A549 (cell line): ENCODE measurements around the gene UBN2. TPM values are rescaled to one million over a fixed set of nuclear protein-coding genes. Genes with fewer than 3 reads are reported as not detected.

Experiments used
- ATAC-seq, 2 experiments: fragments of 200-7000 bp in 1 of 2; fragments of >200 bp in 1 of 2; cut with Nextera tagmentation in 1 of 2; cut with Tn5 transposase in 1 of 2; 3 replicates each; pipeline versions ENCODE4 v1.8.0 to v1.9.1; 2018 to 2020; ENCODE audit warnings: mild to moderate bottlenecking in 1 of 2, moderate library complexity in 1 of 2
- CTCF ChIA-PET: fragments of 300-600 bp; sonication (Branson Sonifier 250); formaldehyde crosslinking; extraction: SDS; loops from one replicate; lab custom pipeline; 2021; ENCODE audit warnings: antibody characterized with exemption, inconsistent platforms; lab: Yijun Ruan, JAX
- POLR2A ChIA-PET: fragments of 350-600 bp; formaldehyde crosslinking; extraction: SDS; loops from one replicate; lab custom pipeline; 2021; ENCODE audit warnings: antibody characterized with exemption, inconsistent platforms; lab: Yijun Ruan, JAX
- DNase-seq, 2 experiments: peaks; one replicate each; pipeline versions ENCODE4 v3.0.0 to v3.0.0-alpha.2; 2011 to 2016; ENCODE audit warnings: low read depth in 1 of 2, low spot score in 1 of 2
- FAIRE-seq: peaks from 2 replicates; lab custom pipeline; 2011; peaks lifted over from hg19 to GRCh38; lab: Jason Lieb, UNC
- H3K27ac ChIP-seq, 2 experiments: fragments of >200 bp; sonication (Bioruptor Twin); formaldehyde crosslinking; 3 replicates each; pipeline ENCODE4 v1.5.1; 2016 to 2017
- H3K4me1 ChIP-seq: fragments of >200 bp; sonication (Bioruptor Twin); formaldehyde crosslinking; 3 replicates; pipeline ENCODE4 v1.6.1; 2016
- H3K4me2 ChIP-seq: fragments of >200 bp; sonication (Bioruptor Twin); formaldehyde crosslinking; 3 replicates; pipeline ENCODE4 v1.6.1; 2016
- H3K4me3 ChIP-seq: fragments of >200 bp; sonication (Bioruptor Twin); formaldehyde crosslinking; 3 replicates; pipeline ENCODE4 v1.5.1; 2016
- H3K9me3 ChIP-seq: fragments of >200 bp; sonication (Bioruptor Twin); formaldehyde crosslinking; 3 replicates; pipeline ENCODE4 v1.6.1; 2016
- BHLHE40 ChIP-seq: IDR thresholded peaks from 2 replicates; pipeline ENCODE4 v1.6.1; 2012; ENCODE audit warnings: low read depth, low read length, inconsistent platforms
- CBX2 ChIP-seq: fragments of 200-600 bp; sonication (generic); IDR thresholded peaks from 2 replicates; pipeline ENCODE4 v1.6.1; 2016; ENCODE audit warnings: low read depth, mild to moderate bottlenecking, borderline replicate concordance
- CHD2 ChIP-seq: fragments of 150-350 bp; IDR thresholded peaks from 2 replicates; pipeline ENCODE4 v1.6.1; 2014; ENCODE audit warnings: low read length; ENCODE audit not compliant: partially characterized antibody
- EHMT2 ChIP-seq: fragments of 200-600 bp; sonication (generic); IDR thresholded peaks from 2 replicates; pipeline ENCODE4 v1.6.1; 2016; ENCODE audit warnings: antibody characterized with exemption, low read depth, mild to moderate bottlenecking, moderate library complexity
- EP300 ChIP-seq, 2 experiments: fragments of >200 bp; sonication (Bioruptor Twin); formaldehyde crosslinking; IDR thresholded peaks; 2 replicates in 1 of 2; 3 replicates in 1 of 2; pipeline ENCODE4 v1.6.1; 2016 to 2017
- ESRRA ChIP-seq: fragments of 150-350 bp; IDR thresholded peaks from 2 replicates; pipeline ENCODE4 v1.6.1; 2014; ENCODE audit warnings: mild to moderate bottlenecking, low read length, borderline replicate concordance
- FOSL2 ChIP-seq, 2 experiments: fragments of 450-650 bp in 1 of 2; fragments of >200 bp in 1 of 2; sonication (Bioruptor Twin) in 1 of 2; formaldehyde crosslinking; IDR thresholded peaks; 2 replicates each; pipeline versions ENCODE4 v1.5.0 to v1.6.1; 2016 to 2020; ENCODE audit warnings: mild to moderate bottlenecking in 1 of 2, moderate library complexity in 1 of 2
- HDAC2 ChIP-seq: fragments of 200-600 bp; sonication (generic); IDR thresholded peaks from 2 replicates; pipeline ENCODE4 v1.6.1; 2016
- HOXA7 ChIP-seq: fragments of 250-450 bp; sonication (Bioruptor Pico); IDR thresholded peaks from 2 replicates; pipeline ENCODE4 v1.5.0; 2020; ENCODE audit warnings: mild to moderate bottlenecking, moderate library complexity
- JUN ChIP-seq, 2 experiments: fragments of >200 bp; sonication (Bioruptor Twin); formaldehyde crosslinking; IDR thresholded peaks; 2 replicates in 1 of 2; 3 replicates in 1 of 2; pipeline ENCODE4 v1.6.1; 2016 to 2017
- JUNB ChIP-seq: fragments of >200 bp; sonication (Bioruptor Twin); formaldehyde crosslinking; IDR thresholded peaks from 2 replicates; pipeline ENCODE4 v1.6.1; 2016
- KDM5A ChIP-seq: fragments of 200-600 bp; sonication (generic); IDR thresholded peaks from 2 replicates; pipeline ENCODE4 v1.6.1; 2016; ENCODE audit warnings: antibody characterized with exemption, mild to moderate bottlenecking
- MAZ ChIP-seq: fragments of 150-350 bp; IDR thresholded peaks from 2 replicates; pipeline ENCODE4 v1.6.1; 2014; ENCODE audit warnings: antibody characterized with exemption, low read depth, low read length, borderline replicate concordance
- MYC ChIP-seq: IDR thresholded peaks from 2 replicates; pipeline ENCODE4 v1.6.1; 2012; ENCODE audit warnings: mild to moderate bottlenecking, inconsistent platforms, low read length, improper control_type of control experiment, borderline replicate concordance
- PHF8 ChIP-seq: fragments of 200-600 bp; sonication (generic); IDR thresholded peaks from 2 replicates; pipeline ENCODE4 v1.6.1; 2016; ENCODE audit warnings: low read depth, mild to moderate bottlenecking, antibody characterized with exemption, moderate library complexity, borderline replicate concordance
- POLR2A ChIP-seq: IDR thresholded peaks from 2 replicates; pipeline ENCODE4 v1.6.1; 2012; ENCODE audit warnings: mild to moderate bottlenecking, low read length
- RAD21 ChIP-seq, 2 experiments: fragments of >200 bp in 1 of 2; sonication (Bioruptor Twin) in 1 of 2; formaldehyde crosslinking in 1 of 2; IDR thresholded peaks in 1 of 2; conservative IDR thresholded peaks in 1 of 2; 2 replicates in 1 of 2; 3 replicates in 1 of 2; pipeline ENCODE4 v1.6.1; 2012 to 2018; ENCODE audit warnings: inconsistent platforms in 1 of 2
- RCOR1 ChIP-seq: fragments of 150-350 bp; IDR thresholded peaks from 2 replicates; pipeline ENCODE4 v1.6.1; 2014; ENCODE audit warnings: antibody characterized with exemption, low read length, low read depth
- RFX5 ChIP-seq: fragments of 450-650 bp; IDR thresholded peaks from 2 replicates; pipeline ENCODE4 v1.7.1; 2014; ENCODE audit warnings: antibody characterized with exemption, mild to moderate bottlenecking, moderate library complexity
- SREBF2 ChIP-seq: fragments of 450-650 bp; IDR thresholded peaks from 2 replicates; pipeline ENCODE4 v1.6.1; 2014; ENCODE audit warnings: mild to moderate bottlenecking, moderate library complexity
- TP53 ChIP-seq: fragments of 250-450 bp; sonication (Bioruptor Pico); IDR thresholded peaks from 2 replicates; pipeline ENCODE4 v1.5.0; 2021; ENCODE audit warnings: mild to moderate bottlenecking, moderate library complexity
- ZC3H11A ChIP-seq: fragments of 450-650 bp; IDR thresholded peaks from 2 replicates; pipeline ENCODE4 v1.6.1; 2014; ENCODE audit warnings: antibody characterized with exemption, mild to moderate bottlenecking
- ZSCAN20 ChIP-seq: fragments of 250-450 bp; sonication (Bioruptor Pico); IDR thresholded peaks from 2 replicates; pipeline ENCODE4 v1.8.0; 2022; ENCODE audit warnings: mild to moderate bottlenecking, moderate library complexity
- WGBS: methylation state at CpG from one replicate; pipeline ENCODE4 v1.1.6; 2017; ENCODE audit errors: missing lambda C conversion rate; 5-methylcytosine and 5-hydroxymethylcytosine counted together
- polyA plus RNA-seq, 4 experiments: library from polyadenylated mRNA; depleted of rRNA in 3 of 4; stranded (reverse); fragments of >200 nt; fragmentation: RNase III in 1 of 4; extraction: RNeasy Plus Mini Kit Qiagen cat#74134 plus additional on column Dnase treatment in 1 of 4; gene quantifications; 2 replicates in 3 of 4; 3 replicates in 1 of 4; pipeline ENCODE4 v1.2.3, GENCODE V29; 2011 to 2017
- TF ChIP-seq, protein P1 (sequence below): fragments of 250-450 bp; sonication (Bioruptor Pico); IDR thresholded peaks from 2 replicates; pipeline ENCODE4 v1.5.0; 2021; ENCODE audit warnings: mild to moderate bottlenecking, moderate library complexity, borderline replicate concordance
- TF ChIP-seq, protein P2 (sequence below): fragments of 200-600 bp; sonication (generic); IDR thresholded peaks from 2 replicates; pipeline ENCODE4 v1.6.1; 2016; ENCODE audit warnings: antibody characterized with exemption, mild to moderate bottlenecking, moderate library complexity
- TF ChIP-seq, protein P3 (sequence below): IDR thresholded peaks from 2 replicates; pipeline ENCODE4 v1.6.1; 2012
- TF ChIP-seq, protein P4 (sequence below): fragments of >200 bp; sonication (Bioruptor Twin); formaldehyde crosslinking; IDR thresholded peaks from 3 replicates; pipeline ENCODE4 v1.6.1; 2016

The UBN2 gene
- polyA plus RNA-seq, 2 of the 4 experiments (the other 2 are of a cell fraction), result 2.1 to 5.7 TPM

DNA sequence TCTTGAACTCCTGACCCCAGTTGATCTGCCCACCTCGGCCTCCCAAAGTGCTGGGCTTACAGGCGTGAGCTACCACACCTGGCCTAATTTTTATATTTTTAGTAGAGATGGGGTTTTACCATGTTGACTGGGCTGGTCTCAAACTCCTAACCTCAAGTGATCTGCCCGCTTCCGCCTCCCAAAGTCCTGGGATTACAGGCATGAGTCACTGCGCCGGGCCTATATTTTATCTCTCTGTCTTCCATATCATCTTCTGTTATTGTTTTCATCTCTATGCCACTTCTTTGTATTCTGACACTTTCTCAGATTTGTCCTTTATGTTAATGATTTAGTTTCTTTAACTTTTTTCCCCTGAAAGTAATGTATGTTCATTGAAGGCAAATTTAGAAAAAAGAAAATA lies 55.1 kb downstream of the UBN2 start:
- no peak overlapping the region for H3K4me2 ChIP-seq
- WGBS, result 92% methylated on average over 6 of the region's 6 CpGs
- POLR2A ChIA-PET, result no interaction called here
- FAIRE-seq (no peak), DNase-seq (no peak)
- H3K9me3 ChIP-seq, result no peaks in the 10 kb centered on the region
- CTCF ChIA-PET, result interaction anchor here (0.6 kb wide), 1 partner anchor 693 kb away, joined by 3 read pairs; no protein-coding TSS in a partner anchor
- no peak for TF ChIP-seq PHF8
- no peak for TF ChIP-seq RCOR1
- no peak for TF ChIP-seq HDAC2
- no peak for TF ChIP-seq RAD21 (conservative IDR thresholded peaks at IDR 0.05 in 1 of 2, IDR thresholded peaks at IDR 0.05 in 1 of 2)
- TF ChIP-seq CBX2, result no peak
- TF ChIP-seq ESRRA, result no peak
- TF ChIP-seq, all 56 proteins: peak for 0
- no peak overlapping the region for H3K27ac ChIP-seq
- H3K4me1 ChIP-seq, result no peaks in the 10 kb centered on the region
- no peak overlapping the region for H3K4me3 ChIP-seq
- ATAC-seq, result no peak

DNA sequence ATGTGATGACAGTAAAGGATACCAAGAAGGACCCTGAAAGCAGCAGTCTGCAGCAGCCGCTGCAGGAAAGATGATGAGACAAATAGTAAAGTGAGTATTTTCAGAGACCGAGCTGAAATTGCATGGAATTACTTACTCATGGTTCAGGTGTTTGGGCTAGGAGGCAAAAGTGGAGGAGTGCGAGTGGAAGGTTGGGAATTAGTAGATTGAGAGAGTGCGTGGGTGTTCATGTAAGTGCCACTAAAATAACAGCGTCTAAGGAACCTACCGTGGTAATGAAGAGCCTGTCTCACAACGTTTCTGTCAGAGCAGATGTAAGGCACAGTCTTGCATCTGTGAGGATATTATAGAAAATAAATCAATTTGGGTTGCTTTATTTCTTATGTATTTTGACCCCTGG lies 61.8 kb downstream of the UBN2 start:
- Histone ChIP-seq H3K27ac (no peak overlapping the region), H3K4me1 (no peaks in the 10 kb centered on the region), H3K9me3 (no peaks in the 10 kb centered on the region), H3K4me2 (no peak overlapping the region), H3K4me3 (no peak overlapping the region)
- DNase-seq, result no peak
- no peak for TF ChIP-seq SREBF2
- TF ChIP-seq, protein P1, sequence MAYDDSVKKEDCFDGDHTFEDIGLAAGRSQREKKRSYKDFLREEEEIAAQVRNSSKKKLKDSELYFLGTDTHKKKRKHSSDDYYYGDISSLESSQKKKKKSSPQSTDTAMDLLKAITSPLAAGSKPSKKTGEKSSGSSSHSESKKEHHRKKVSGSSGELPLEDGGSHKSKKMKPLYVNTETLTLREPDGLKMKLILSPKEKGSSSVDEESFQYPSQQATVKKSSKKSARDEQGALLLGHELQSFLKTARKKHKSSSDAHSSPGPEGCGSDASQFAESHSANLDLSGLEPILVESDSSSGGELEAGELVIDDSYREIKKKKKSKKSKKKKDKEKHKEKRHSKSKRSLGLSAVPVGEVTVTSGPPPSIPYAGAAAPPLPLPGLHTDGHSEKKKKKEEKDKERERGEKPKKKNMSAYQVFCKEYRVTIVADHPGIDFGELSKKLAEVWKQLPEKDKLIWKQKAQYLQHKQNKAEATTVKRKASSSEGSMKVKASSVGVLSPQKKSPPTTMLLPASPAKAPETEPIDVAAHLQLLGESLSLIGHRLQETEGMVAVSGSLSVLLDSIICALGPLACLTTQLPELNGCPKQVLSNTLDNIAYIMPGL (CRISPR knock-in tag), result no peak
- TF ChIP-seq, protein P2, sequence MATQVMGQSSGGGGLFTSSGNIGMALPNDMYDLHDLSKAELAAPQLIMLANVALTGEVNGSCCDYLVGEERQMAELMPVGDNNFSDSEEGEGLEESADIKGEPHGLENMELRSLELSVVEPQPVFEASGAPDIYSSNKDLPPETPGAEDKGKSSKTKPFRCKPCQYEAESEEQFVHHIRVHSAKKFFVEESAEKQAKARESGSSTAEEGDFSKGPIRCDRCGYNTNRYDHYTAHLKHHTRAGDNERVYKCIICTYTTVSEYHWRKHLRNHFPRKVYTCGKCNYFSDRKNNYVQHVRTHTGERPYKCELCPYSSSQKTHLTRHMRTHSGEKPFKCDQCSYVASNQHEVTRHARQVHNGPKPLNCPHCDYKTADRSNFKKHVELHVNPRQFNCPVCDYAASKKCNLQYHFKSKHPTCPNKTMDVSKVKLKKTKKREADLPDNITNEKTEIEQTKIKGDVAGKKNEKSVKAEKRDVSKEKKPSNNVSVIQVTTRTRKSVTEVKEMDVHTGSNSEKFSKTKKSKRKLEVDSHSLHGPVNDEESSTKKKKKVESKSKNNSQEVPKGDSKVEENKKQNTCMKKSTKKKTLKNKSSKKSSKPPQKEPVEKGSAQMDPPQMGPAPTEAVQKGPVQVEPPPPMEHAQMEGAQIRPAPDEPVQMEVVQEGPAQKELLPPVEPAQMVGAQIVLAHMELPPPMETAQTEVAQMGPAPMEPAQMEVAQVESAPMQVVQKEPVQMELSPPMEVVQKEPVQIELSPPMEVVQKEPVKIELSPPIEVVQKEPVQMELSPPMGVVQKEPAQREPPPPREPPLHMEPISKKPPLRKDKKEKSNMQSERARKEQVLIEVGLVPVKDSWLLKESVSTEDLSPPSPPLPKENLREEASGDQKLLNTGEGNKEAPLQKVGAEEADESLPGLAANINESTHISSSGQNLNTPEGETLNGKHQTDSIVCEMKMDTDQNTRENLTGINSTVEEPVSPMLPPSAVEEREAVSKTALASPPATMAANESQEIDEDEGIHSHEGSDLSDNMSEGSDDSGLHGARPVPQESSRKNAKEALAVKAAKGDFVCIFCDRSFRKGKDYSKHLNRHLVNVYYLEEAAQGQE, result no peak
- TF ChIP-seq, protein P3, sequence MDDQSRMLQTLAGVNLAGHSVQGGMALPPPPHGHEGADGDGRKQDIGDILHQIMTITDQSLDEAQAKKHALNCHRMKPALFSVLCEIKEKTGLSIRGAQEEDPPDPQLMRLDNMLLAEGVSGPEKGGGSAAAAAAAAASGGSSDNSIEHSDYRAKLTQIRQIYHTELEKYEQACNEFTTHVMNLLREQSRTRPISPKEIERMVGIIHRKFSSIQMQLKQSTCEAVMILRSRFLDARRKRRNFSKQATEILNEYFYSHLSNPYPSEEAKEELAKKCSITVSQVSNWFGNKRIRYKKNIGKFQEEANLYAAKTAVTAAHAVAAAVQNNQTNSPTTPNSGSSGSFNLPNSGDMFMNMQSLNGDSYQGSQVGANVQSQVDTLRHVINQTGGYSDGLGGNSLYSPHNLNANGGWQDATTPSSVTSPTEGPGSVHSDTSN, result no peak
- TF ChIP-seq, protein P4, sequence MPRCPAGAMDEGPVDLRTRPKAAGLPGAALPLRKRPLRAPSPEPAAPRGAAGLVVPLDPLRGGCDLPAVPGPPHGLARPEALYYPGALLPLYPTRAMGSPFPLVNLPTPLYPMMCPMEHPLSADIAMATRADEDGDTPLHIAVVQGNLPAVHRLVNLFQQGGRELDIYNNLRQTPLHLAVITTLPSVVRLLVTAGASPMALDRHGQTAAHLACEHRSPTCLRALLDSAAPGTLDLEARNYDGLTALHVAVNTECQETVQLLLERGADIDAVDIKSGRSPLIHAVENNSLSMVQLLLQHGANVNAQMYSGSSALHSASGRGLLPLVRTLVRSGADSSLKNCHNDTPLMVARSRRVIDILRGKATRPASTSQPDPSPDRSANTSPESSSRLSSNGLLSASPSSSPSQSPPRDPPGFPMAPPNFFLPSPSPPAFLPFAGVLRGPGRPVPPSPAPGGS, result no peak
- no peak for TF ChIP-seq JUN (IDR thresholded peaks at IDR 0.05)
- no peak for TF ChIP-seq TP53
- no peak for TF ChIP-seq FOSL2 (IDR thresholded peaks at IDR 0.05)
- no peak for TF ChIP-seq FOSL2 (CRISPR knock-in tag; IDR thresholded peaks at IDR 0.05)
- 91% methylated on average over 7 of the region's 7 CpGs for WGBS
- FAIRE-seq, result no peak
- ChIA-PET CTCF (interaction anchor here (1.4 kb wide), 1 partner anchor 13 kb away, joined by 4 read pairs; no protein-coding TSS in a partner anchor), POLR2A (no interaction called here)
- ATAC-seq, result no peak

DNA sequence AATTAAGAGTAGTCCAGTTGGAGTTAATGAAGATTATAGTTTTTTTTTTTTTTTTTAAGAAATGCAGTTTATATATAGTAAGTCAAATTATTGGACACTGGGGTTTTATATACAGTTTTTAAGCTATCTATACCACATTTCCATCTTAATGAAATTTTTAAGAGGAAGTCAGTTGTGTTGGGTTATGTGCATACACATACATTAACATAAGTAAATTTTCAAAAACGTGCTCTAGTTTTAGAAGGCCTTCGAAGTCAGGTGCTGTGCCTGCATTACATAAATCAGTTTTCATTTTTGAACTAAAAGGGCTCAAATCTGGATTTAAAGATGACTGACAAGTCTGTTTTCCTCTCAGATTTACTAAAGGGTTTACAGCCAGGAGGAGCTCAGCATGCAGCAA lies 62.5 kb downstream of the UBN2 start:
- 83% methylated on average over 2 of the region's 2 CpGs for WGBS
- no peak for TF ChIP-seq EHMT2
- no peak for TF ChIP-seq POLR2A
- no peak for TF ChIP-seq BHLHE40
- TF ChIP-seq MYC, result no peak
- TF ChIP-seq EP300 (IDR thresholded peaks at IDR 0.05), result no peak
- TF ChIP-seq ZC3H11A, result no peak
- no peak for TF ChIP-seq CHD2
- no peak for TF ChIP-seq RFX5
- no peak for TF ChIP-seq JUNB
- no peak for TF ChIP-seq MAZ
- TF ChIP-seq FOSL2 (IDR thresholded peaks at IDR 0.05), result no peak
- TF ChIP-seq FOSL2 (CRISPR knock-in tag; IDR thresholded peaks at IDR 0.05), result no peak
- TF ChIP-seq ZSCAN20, result no peak
- TF ChIP-seq JUN (IDR thresholded peaks at IDR 0.05), result no peak
- no peak for TF ChIP-seq KDM5A
- no peak for TF ChIP-seq HOXA7 (CRISPR knock-in tag)
- Histone ChIP-seq H3K9me3 (no peaks in the 10 kb centered on the region), H3K27ac (no peak overlapping the region), H3K4me3 (no peak overlapping the region), H3K4me2 (no peak overlapping the region), H3K4me1 (peaks cover 6% of the 10 kb centered on the region; the same call in 2 of the 3 replicates)
- DNase-seq (no peak), ATAC-seq (no peak), FAIRE-seq (no peak)
- ChIA-PET POLR2A (no interaction called here), CTCF (interaction anchor here (0.6 to 1.5 kb wide), 3 partner anchors 9 to 28 kb away, joined by 3 to 4 read pairs (median 3); no protein-coding TSS in a partner anchor)
